Activated CD8-positive, alpha-beta T cell treated with anti-CD3 and anti-CD28 coated beads, Interleukin-2, amount 10 ng/mL, durations not matched to agents 7 days and 5 days (primary cell): ENCODE results near the gene HOMER3. TPM values are rescaled to one million over a fixed set of nuclear protein-coding genes. Genes with fewer than 3 reads are reported as not detected.
"Not testable (repeated sequence)": the region's sequence is repeated elsewhere in the genome, so short reads cannot be mapped to it uniquely, and the experiment has no call there.

Source experiments
- ATAC-seq: fragments of 150-1000 bp; cut with Tn5 transposase; one replicate; pipeline ENCODE4 v1.10.0; 2021; ENCODE audit warnings: moderate library complexity
- CTCF ChIA-PET: fragments of 350-600 bp; sonication (Branson Sonifier 250); formaldehyde crosslinking; loops from one replicate; lab custom pipeline; 2021; ENCODE audit warnings: antibody characterized with exemption; lab: Charles Lee
- POLR2A ChIA-PET: fragments of 350-600 bp; sonication (Branson Sonifier 250); formaldehyde crosslinking; loops from one replicate; lab custom pipeline; 2021; ENCODE audit warnings: antibody characterized with exemption; lab: Charles Lee
- DNase-seq: peaks from one replicate; pipeline ENCODE4 v3.0.0-alpha.2; 2020
- H3K27ac Mint-ChIP-seq: one replicate; pipeline ENCODE4 v1.8.0; 2021; ENCODE audit warnings: mild to moderate bottlenecking, mixed read lengths
- H3K27me3 Mint-ChIP-seq: one replicate; pipeline ENCODE4 v1.8.0; 2021; ENCODE audit warnings: low read depth, mixed read lengths
- H3K36me3 Mint-ChIP-seq: one replicate; pipeline ENCODE4 v1.8.0; 2021; ENCODE audit warnings: low read depth, mixed read lengths
- H3K4me1 Mint-ChIP-seq: one replicate; pipeline ENCODE4 v1.8.0; 2021; ENCODE audit warnings: low read depth, mixed read lengths
- H3K4me3 Mint-ChIP-seq: one replicate; pipeline ENCODE4 v1.8.0; 2021; ENCODE audit warnings: mild to moderate bottlenecking, mixed read lengths
- H3K9me3 Mint-ChIP-seq: one replicate; pipeline ENCODE4 v1.8.0; 2022; ENCODE audit warnings: mixed read lengths; ENCODE audit not compliant: insufficient read depth
- total RNA-seq, 2 experiments: library from RNA; stranded (reverse); gene quantifications; one replicate each; pipeline ENCODE4 v1.2.3, GENCODE V29; 2021

Gene HOMER3
- total RNA-seq, 2 experiments from 2014 or later = not detected

DNA sequence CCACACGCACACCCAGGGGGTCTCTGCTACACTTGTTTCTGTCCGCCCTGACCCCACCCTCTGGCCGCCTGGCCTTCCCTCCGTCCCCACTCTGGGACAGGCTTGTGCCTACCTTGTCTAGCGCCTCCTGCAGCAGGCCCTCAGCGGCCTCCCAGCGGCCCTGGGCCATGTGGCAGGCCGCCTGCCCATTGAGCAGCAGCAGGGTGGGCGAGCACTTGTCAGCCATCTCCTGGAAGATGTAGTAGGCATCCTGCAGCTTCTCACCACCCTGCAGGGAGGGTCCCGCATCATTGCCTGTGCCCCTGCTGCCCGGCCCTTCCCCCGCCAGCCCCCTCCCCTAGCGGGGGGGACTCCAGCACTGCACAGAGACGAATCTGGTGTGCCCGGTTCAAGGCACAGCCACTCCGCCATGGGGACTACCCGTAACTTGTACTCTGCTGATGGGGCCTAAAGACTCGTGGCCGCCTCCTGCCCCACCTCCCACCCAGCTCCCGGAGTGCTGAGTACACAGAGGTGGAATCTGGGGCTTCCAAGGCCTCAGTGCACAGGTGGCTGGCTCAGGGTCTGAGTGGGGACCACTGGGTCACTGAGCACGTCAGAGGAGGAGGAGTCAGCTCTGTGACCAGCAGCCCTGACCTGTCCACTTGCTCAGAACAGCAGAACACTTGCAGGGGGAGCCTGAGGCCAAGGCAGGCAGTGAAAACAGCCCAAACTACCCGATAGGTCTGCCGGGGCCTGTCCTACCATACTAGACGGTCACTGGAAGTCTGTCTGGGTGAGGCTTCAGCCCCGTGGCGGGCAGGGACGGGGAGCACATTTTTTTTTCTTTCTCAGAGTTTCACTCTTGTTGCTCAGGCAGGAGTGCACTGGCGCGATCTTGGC, 37.6 kb downstream of the HOMER3 start:
- no peak overlapping the region for H3K27ac Mint-ChIP-seq
- H3K4me3 Mint-ChIP-seq = no peak overlapping the region
- H3K4me1 Mint-ChIP-seq = no peaks in the 10 kb centered on the region
- DNase-seq (no peak), ATAC-seq (no peak)
- POLR2A ChIA-PET = no interaction called here
- no peaks in the 10 kb centered on the region for H3K9me3 Mint-ChIP-seq
- H3K27me3 Mint-ChIP-seq = no peaks in the 10 kb centered on the region
- CTCF ChIA-PET = no interaction called here
- peaks cover 14% of the 10 kb centered on the region for H3K36me3 Mint-ChIP-seq

DNA sequence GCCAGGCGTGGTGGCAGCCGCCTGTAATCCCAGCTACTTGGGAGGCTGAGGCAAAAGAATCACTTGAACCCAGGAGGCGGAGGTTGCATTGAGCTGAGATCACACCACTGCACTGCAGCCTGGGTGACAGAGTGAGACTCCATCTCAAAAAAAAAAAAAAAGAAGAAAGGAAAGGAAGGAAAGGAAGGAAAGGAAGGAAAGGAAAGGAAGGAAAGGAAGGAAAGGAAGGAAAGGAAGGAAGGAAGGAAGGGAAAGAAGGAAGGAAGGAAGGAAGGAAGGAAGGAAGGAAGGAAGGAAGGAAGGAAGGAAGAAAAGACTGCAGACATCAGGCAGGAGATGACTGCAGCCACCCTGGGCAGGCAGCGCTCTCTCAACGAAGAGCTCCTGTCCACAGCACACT, 38.5 kb downstream of the HOMER3 start:
- H3K27ac Mint-ChIP-seq = not testable (repeated sequence)
- peaks cover 14% of the 10 kb centered on the region for H3K36me3 Mint-ChIP-seq

DNA sequence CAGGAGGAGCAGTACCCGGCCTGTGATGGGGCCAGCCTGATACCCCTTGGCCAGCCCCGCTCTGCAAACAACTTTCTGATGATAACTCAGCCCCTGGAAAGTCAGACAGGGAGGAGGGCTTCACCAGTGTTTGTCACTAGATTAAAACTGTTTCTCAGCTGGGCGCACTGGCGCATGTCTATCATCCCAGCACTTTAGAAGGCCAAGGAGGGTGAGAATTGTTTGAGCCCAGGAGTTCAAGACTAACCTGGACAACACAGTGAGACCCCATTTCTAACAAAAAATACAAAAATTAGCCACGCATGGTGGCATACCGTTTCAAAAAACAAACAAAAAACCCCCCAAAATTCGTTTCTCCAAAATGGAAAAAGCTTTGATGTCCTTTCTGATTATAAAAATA, 39.5 kb downstream of the HOMER3 start:
- ATAC-seq = no peak
- Mint-ChIP-seq H3K27ac (no peak overlapping the region), H3K9me3 (no peaks in the 10 kb centered on the region), H3K4me3 (no peak overlapping the region), H3K27me3 (peaks cover 12% of the 10 kb centered on the region), H3K36me3 (peaks cover 14% of the 10 kb centered on the region), H3K4me1 (peaks cover 9% of the 10 kb centered on the region)
- ChIA-PET CTCF (no interaction called here), POLR2A (no interaction called here)
- DNase-seq = no peak

More for the DNA sequence above, 38.5 kb downstream of the HOMER3 start:
- POLR2A ChIA-PET, H3K27me3 Mint-ChIP-seq, ATAC-seq, H3K4me1 Mint-ChIP-seq, H3K9me3 Mint-ChIP-seq, DNase-seq, CTCF ChIA-PET, H3K4me3 Mint-ChIP-seq: not testable (repeated sequence)

DNA sequence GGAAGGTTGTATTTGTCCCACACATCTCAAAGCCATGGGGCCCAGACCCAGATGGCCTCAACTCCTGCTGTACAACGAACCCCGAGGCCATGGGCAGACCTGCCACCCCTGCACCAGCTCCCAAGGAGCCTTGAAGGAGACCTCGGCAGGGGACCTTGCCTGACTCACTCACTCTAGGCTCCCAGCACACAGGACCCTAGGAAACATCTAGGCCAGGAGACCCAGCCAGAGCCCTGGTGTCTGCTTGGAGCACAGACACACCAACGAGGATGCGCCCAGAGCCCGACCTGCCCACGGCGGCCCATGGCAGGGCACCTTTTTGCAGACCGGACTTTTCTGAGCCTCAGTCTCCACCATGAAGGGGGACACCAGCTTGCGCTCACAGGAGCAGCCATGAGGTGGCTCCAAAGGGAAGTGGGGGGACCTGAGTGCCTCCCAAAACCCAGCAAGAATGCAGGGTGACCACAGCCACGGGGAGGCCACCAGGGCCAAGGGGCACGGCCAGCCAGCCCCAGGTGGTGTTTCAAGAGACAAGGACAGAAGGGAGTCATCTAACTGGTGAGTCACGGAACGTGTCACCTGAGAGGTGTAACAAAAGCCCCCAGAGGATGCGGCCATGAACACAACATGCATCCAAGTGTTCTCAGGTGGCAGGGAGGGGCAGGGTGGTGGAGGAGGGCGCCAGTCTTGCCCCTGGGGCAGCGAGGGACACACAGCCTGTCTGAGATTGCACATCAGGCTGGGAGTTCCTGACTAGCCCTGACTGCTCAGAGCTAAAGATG, 40.1 kb downstream of the HOMER3 start:
- peaks cover 11% of the 10 kb centered on the region for H3K4me1 Mint-ChIP-seq
- CTCF ChIA-PET = no interaction called here
- H3K27me3 Mint-ChIP-seq = peaks cover 14% of the 10 kb centered on the region
- no peak overlapping the region for H3K27ac Mint-ChIP-seq
- no peak overlapping the region for H3K4me3 Mint-ChIP-seq
- no peak for ATAC-seq
- peaks cover 14% of the 10 kb centered on the region for H3K36me3 Mint-ChIP-seq
- POLR2A ChIA-PET = no interaction called here
- no peaks in the 10 kb centered on the region for H3K9me3 Mint-ChIP-seq
- no peak for DNase-seq

DNA sequence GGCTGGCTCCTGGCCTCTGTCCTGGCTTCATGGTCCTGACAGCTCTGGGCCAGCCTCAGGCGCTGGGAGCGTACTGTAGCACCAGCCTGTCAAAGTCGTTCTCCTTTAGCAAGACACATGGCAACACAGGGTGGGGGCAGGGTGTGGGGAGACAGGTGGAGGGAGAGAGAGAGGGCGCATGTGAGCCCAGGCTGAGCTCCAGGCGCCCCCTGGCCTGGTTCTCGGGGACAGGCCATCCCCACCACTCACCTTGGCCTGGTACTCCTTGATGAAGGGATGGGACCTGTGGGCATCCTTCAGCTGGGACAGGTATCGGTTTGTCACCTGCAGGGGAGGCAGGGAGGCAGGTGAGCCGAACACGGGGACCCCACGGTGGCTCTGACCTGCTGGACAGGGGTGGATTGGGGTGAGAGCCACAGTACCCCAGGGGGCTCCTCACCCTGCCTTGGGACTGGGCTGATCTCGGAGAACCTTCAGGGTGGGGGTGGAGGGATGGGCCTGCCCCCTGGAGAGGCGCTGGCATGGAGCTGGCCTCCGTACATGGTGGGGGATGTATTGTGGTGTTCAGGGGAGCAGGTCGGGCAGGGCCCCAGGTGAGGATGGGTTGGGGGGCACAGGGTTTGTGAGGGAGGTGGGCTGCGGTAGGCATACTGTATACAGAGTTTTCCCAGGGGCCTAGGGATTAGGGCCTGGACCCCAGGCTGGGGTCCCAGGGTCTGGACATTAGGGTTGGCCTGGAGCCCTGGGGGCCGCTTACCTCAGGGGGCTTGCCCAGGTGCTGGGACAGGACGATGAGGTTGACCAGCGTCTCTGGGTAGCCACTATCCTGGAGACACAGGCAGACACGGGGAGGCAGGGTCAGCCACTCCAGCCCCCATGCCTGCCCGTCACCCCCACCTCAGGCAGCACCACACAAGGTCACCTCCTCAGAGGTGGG, 41.1 kb downstream of the HOMER3 start:
- ChIA-PET POLR2A (interaction anchor here (0.6 kb wide), 1 partner anchor 377 kb away, joined by 3 read pairs; no protein-coding TSS in a partner anchor), CTCF (no interaction called here)
- H3K4me1 Mint-ChIP-seq = peaks cover 12% of the 10 kb centered on the region
- DNase-seq = no peak
- no peak overlapping the region for H3K4me3 Mint-ChIP-seq
- H3K36me3 Mint-ChIP-seq = peaks cover 9% of the 10 kb centered on the region
- H3K27me3 Mint-ChIP-seq = peaks cover 18% of the 10 kb centered on the region
- ATAC-seq = no peak
- no peak overlapping the region for H3K27ac Mint-ChIP-seq
- H3K9me3 Mint-ChIP-seq = no peaks in the 10 kb centered on the region

DNA sequence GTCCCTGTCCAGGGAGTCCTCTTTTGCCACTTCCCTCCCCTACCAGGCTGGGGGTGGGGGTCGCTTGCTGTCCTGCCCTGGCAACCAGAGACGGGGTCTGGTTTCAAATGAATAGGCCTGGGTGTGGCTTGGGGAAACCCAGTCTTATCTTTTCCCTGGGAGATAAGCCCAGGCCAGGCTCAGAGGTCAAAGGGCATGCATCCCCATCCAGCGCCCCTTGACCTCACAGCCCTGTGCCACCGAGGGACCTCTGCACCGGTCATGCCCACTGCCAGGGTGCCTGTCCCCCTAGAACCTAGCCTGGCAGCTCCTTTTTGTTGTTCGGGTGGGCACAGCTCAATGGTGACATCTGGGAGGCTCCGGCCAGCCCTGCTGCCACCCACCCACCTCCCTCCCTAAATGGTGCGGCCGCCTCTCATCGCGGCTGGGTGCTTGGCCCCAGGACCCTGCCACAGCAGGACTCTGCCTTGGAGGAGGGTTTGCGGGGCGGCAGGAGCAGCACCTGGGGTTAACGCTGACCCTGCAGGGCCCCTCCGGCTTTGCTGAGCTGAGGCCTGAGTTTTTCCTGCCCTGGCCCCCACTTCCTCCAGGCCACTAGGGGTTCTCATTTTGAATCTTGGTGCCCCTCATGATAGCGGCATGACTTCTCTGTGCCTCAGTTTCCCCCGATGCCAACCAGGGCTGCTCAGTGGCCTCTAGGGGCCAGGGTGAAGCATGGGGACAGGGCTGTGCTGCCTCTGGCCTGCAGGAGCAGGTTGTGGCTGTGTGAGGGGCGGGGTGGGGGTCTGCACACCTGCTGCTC, 42.2 kb downstream of the HOMER3 start:
- CTCF ChIA-PET = no interaction called here
- no peak for ATAC-seq
- no peak overlapping the region for H3K4me3 Mint-ChIP-seq
- POLR2A ChIA-PET = no interaction called here
- peaks cover 24% of the 10 kb centered on the region for H3K27me3 Mint-ChIP-seq
- peaks cover 8% of the 10 kb centered on the region for H3K36me3 Mint-ChIP-seq
- H3K4me1 Mint-ChIP-seq = peaks cover 12% of the 10 kb centered on the region
- H3K27ac Mint-ChIP-seq = no peak overlapping the region
- no peak for DNase-seq
- no peaks in the 10 kb centered on the region for H3K9me3 Mint-ChIP-seq

DNA sequence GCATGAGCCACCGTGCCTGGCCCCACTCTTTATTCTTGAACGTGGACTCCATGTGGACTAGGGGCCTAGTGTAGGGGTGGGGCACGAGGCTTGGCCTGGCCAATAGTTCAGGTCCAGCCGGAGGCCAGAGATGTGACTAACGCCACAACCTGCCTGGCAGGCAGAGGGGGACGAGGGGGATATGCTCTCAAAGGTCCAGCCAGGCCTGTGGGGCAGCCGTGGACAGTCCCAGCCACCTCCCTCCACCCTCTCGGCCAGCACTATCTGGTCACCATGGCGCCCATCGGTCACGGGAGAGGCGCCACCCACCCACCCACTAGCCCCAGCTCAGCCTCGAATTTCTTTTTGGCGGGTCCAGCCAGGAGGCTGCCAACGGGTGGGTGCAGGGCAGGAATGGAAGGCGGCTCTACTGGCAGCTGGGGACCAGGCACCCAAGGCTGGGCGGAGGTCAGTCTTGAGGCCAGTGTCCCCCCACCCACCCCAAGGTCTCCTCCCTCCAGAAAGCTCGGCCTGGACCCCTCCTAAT, 42.9 kb downstream of the HOMER3 start:
- H3K27me3 Mint-ChIP-seq = peaks cover 29% of the 10 kb centered on the region
- no peak overlapping the region for H3K27ac Mint-ChIP-seq
- peaks cover 12% of the 10 kb centered on the region for H3K4me1 Mint-ChIP-seq
- ChIA-PET POLR2A (interaction anchor here (1.4 kb wide), 1 partner anchor 21 kb away, joined by 3 read pairs; the partner anchor contains the start of genes COPE and DDX49), CTCF (no interaction called here)
- H3K9me3 Mint-ChIP-seq = no peaks in the 10 kb centered on the region
- DNase-seq (no peak), ATAC-seq (no peak)
- H3K4me3 Mint-ChIP-seq = no peak overlapping the region
- peaks cover 8% of the 10 kb centered on the region for H3K36me3 Mint-ChIP-seq

DNA sequence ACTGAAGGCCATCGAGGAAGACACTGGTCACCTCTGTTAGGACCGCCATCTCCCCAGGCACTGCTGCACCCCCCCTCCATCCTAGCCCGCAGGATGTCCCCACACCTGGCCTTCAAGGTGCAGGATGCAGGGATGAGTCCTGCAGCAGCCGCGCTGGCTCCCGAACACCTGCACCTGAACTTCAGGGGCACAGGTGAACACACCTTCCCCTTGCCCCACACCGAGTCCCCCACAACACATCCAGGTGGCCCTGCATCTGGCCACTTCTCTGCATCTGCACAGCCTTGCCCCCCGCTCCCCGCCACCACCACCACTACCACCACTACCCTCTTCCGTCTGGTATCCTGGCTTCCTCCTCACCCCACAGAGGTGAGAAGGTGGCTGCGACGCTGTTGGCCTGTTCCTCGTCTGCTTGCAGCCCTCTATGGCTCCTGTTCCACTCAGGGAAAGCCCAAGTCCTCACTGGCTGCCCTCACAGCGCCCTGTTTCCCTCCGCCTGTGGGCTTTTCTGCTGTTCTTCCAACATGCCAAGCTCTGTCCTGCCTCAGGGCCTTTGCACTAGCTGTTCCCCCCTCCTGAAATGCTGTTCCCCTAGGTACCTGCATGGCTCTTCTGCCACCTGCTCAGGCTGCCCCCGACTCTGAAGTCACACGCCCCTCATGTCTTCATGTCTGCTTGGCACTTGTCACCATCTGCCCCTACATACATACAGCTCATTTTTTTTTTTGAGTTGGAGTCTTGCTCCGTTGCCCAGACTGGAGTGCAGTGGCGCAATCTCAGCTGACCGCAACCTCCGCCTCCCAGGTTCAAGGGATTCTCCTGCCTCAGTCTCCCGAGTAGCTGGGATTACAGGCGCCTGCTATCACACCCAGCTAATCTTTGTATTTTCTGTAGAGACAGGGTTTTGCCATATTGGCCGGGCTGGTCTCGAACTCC, 43.7 kb downstream of the HOMER3 start:
- ChIA-PET POLR2A (interaction anchor here (1.4 kb wide), 1 partner anchor 22 kb away, joined by 3 read pairs; the partner anchor contains the start of genes COPE and DDX49), CTCF (no interaction called here)
- Mint-ChIP-seq H3K4me3 (no peak overlapping the region), H3K4me1 (peaks cover 12% of the 10 kb centered on the region), H3K27ac (no peak overlapping the region), H3K27me3 (peaks cover 29% of the 10 kb centered on the region), H3K36me3 (peaks cover 8% of the 10 kb centered on the region), H3K9me3 (no peaks in the 10 kb centered on the region)
- DNase-seq (no peak), ATAC-seq (no peak)

DNA sequence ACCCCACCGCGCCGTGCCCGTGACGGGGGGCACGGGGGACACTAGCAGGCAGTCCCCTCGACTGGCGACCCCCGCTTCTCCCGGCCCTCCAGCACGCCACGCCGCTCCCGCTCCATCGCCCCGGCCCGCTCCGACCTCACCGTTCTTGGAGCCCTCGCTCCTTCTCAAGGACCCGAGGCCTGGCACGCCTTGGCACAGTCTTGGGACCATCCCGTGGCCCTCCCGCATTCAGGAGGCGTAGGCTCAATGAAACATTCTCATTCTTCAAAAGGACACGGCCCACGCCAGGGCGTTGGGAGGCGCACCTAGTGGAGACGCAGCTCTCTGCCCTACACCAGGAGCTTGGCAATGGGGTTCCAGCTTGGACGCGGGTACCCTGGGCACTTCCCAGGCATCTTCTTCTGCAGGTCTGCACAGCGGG, 44.6 kb downstream of the HOMER3 start:
- Mint-ChIP-seq H3K4me1 (peaks cover 12% of the 10 kb centered on the region), H3K27me3 (peaks cover 29% of the 10 kb centered on the region), H3K9me3 (no peaks in the 10 kb centered on the region), H3K4me3 (no peak overlapping the region), H3K27ac (no peak overlapping the region), H3K36me3 (peaks cover 5% of the 10 kb centered on the region)
- no peak for DNase-seq
- CTCF ChIA-PET = no interaction called here
- POLR2A ChIA-PET = interaction anchor here (1.4 kb wide), 1 partner anchor 23 kb away, joined by 3 read pairs; the partner anchor contains the start of genes COPE and DDX49
- ATAC-seq = no peak

DNA sequence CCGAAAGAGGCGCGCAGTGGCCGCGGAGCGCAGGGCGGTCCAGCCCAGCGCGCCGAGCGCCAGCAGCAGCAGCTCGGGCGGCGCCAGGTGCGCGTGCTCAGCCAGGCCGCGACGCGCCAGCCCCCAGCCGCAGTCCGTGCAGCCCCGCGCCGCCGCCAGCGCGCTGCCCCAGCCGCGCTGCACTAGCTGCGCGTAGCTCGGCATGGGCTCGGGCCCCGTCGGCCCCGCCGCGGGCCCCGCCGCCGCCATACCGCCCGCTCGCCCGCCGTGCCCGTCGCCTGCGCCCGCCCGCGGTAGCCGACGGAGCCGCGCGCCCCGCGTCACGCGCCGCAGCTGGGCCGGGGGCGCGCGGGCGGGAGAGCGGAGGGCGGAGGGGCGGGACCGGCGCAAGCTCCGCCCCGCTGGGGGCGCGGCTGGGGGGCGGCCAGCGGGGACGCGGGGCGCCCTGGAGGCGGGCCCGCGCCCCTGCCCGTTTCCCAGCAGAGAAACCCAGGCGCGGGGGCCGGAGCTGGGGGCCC, 45.1 kb downstream of the HOMER3 start, which contains the start of gene CERS1:
Gene CERS1 (minus strand): TSS at position 335 of the 518 bp plus-strand sequence. CDS start 86 bp downstream, at position 249.
- POLR2A ChIA-PET = no interaction called here

More for the DNA sequence above, 45.1 kb downstream of the HOMER3 start, which contains the start of gene CERS1:
- H3K27ac Mint-ChIP-seq = no peak within 1 kb of the TSS
- no peak for DNase-seq
- CTCF ChIA-PET = no interaction called here
- peak; percentile 44 for ATAC-seq
- no peak within 1 kb of the TSS for H3K4me3 Mint-ChIP-seq
- H3K9me3 Mint-ChIP-seq = no peaks in the 10 kb centered on the region
- peaks cover 2% of the 10 kb centered on the region for H3K36me3 Mint-ChIP-seq
- peaks cover 12% of the 10 kb centered on the region for H3K4me1 Mint-ChIP-seq
- peaks cover 29% of the 10 kb centered on the region for H3K27me3 Mint-ChIP-seq
